CD1c-positive myeloid dendritic cell (primary cell): ENCODE results near the gene MKRN2.
A peak's percentile ranks its signal among the peaks of the same experiment; 100 is the strongest.

Source experiments
- DNase-seq: peaks from one replicate; pipeline ENCODE4 v3.0.0-alpha.2; 2016; ENCODE audit errors: extremely low spot score

The MKRN2 gene

GRCh38 chr3:12556314-12556689 lies 585 bp upstream of the MKRN2 start:
- DNase-seq: no peak

GRCh38 chr3:12557473-12558100 lies 700 bp downstream of the MKRN2 start:
- DNase-seq: peak; percentile 18

GRCh38 chr3:12558706-12559105 lies 1.8 kb downstream of the MKRN2 start:
- DNase-seq: no peak

GRCh38 chr3:12559520-12559919 lies 2.6 kb downstream of the MKRN2 start:
- DNase-seq: no peak

- DNase-seq: no peak
Measured at GRCh38 chr3:12560505-12561190, 3.8 kb downstream of the MKRN2 start.

- DNase-seq: no peak
Measured at GRCh38 chr3:12561397-12561796, 4.5 kb downstream of the MKRN2 start.

- no peak for DNase-seq
Measured at GRCh38 chr3:12562451-12562850, 5.6 kb downstream of the MKRN2 start.

- DNase-seq: no peak
Measured at GRCh38 chr3:12566976-12567375, 10.1 kb downstream of the MKRN2 start.

- no peak for DNase-seq
Measured at GRCh38 chr3:12568747-12569146, 11.9 kb downstream of the MKRN2 start.

GRCh38 chr3:12569836-12570235 lies 12.9 kb downstream of the MKRN2 start:
- no peak for DNase-seq

GRCh38 chr3:12571986-12572385 lies 15.1 kb downstream of the MKRN2 start:
- no peak for DNase-seq

GRCh38 chr3:12574131-12574530 lies 17.2 kb downstream of the MKRN2 start:
- DNase-seq: no peak

GRCh38 chr3:12574661-12575060 lies 17.8 kb downstream of the MKRN2 start:
- DNase-seq: no peak

GRCh38 chr3:12577379-12577778 lies 20.5 kb downstream of the MKRN2 start:
- DNase-seq: no peak

GRCh38 chr3:12578742-12579141 lies 21.9 kb downstream of the MKRN2 start:
- no peak for DNase-seq

- DNase-seq: no peak
Measured at GRCh38 chr3:12579456-12579855, 22.6 kb downstream of the MKRN2 start.

GRCh38 chr3:12579905-12580304 lies 23.0 kb downstream of the MKRN2 start:
- DNase-seq: peak; percentile 55

GRCh38 chr3:12582730-12583129 lies 25.8 kb downstream of the MKRN2 start:
- no peak for DNase-seq

- DNase-seq: no peak
Measured at GRCh38 chr3:12583280-12583679, 26.4 kb downstream of the MKRN2 start.

GRCh38 chr3:12584083-12584482 lies 27.2 kb downstream of the MKRN2 start:
- no peak for DNase-seq

GRCh38 chr3:12585181-12585580 lies 28.3 kb downstream of the MKRN2 start:
- no peak for DNase-seq

- no peak for DNase-seq
Measured at GRCh38 chr3:12585970-12586369, 29.1 kb downstream of the MKRN2 start.

GRCh38 chr3:12586403-12586802 lies 29.5 kb downstream of the MKRN2 start:
- no peak for DNase-seq
